Measurements from ENCODE around the gene CLDN6. TPM values are rescaled to one million over a fixed set of nuclear protein-coding genes. Genes with fewer than 3 reads are reported as not detected.
"Not testable (repeated sequence)": the region's sequence is repeated elsewhere in the genome, so short reads cannot be mapped to it uniquely, and the experiment has no call there.

CLDN6 gene, protein sequence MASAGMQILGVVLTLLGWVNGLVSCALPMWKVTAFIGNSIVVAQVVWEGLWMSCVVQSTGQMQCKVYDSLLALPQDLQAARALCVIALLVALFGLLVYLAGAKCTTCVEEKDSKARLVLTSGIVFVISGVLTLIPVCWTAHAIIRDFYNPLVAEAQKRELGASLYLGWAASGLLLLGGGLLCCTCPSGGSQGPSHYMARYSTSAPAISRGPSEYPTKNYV
- total RNA-seq = not detected

DNA sequence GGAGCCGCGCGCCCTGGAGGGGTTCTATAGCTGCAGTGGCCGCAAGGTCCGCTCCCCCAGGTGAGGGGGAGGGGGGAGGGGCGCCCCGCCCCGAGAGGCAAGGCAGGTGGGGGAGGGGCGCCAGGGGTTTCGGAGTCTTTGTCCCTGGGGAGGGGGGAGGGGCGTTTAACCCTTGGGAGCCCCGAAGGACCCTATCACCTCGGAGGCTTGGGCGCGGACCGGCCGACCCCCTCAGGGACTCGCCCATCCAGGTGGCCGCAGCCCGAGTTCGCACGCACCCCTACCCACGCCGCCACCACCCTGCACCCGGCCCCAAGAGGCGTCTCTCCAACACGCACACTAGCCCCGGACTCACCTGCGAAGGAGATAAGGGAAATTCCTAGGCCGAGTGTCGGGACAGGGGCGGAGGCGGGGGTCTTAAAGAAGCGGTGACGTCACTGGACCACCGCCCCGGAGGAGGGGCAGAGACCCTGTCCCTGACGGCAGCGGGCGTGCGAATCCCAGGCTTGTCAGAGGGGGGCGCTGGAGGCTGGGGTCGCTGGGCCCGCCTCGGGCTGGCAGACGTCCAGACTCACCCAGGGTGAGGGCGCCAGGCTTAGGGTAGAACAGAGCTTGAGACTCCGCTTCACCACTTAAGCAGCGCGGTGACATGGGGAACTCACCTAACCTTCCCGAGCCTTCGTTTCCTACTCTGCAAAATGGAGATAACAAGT is at the start of gene CLDN6:
Gene CLDN6, minus strand, starts transcription at position 390 of the 713 bp plus-strand sequence. CDS start 2,162 bp downstream, outside the sequence.
- DNase-seq (ENCODE audit: low spot score) = no peak
- ATAC-seq = no peak
- intact Hi-C loops (cut with DNase I) = no loop called here

DNA sequence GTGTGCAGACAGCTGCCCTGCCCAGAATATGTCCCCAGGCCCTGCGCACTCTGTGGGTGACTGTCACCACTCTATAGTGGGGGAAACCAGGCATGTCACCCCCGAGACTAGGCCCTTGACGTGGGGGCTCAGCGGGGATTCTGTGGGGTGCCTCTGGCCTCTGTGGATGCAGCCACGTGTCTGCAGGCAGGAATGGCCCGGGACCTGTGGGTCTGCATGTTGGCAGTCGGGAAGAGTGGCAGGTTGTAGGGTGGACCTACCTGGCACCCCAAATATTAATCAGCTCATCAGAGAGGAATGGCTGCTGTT is 48.4 kb upstream of the CLDN6 start:
- DNase-seq (ENCODE audit: low spot score) = no peak
- intact Hi-C loops (cut with DNase I) = no loop called here

DNA sequence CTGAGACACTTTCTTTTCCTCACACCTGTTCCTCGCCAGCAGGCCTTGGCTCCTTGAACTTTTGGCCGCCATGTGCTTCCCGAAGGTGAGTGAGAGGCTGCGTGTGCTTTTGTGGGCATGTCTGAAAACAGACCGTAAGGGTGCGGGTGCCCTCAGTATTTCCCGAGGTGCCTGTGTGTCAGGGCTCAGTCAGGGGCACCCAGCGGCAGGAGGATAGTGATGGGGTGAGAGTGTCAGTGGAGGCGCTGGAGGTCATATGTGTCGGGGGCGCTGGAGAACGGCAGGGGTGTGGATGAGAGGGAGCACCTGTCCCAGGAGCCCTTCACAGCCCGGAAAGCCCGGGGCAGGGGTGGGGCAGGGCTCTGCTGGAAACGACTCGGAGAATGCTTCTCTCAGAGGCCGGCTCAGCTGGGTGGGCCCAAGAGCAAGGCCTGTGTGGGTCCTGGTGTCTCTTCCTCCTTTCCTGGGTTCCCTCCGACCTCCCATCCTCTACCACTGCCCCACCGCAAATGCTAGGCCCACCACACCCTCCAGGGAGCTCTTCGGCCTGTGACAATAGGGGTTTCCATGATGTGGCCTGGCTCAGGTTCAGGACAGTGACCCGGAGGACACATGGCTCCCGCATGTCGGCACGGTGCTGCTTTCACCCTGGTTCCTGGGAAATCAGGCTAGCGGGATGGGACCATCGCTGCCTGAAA is 47.9 kb upstream of the CLDN6 start:
- ATAC-seq (no peak), DNase-seq (ENCODE audit: low spot score) (no peak)
- intact Hi-C loops (cut with DNase I) = no loop called here

More for the DNA sequence above, 48.4 kb upstream of the CLDN6 start:
- ATAC-seq = no peak

DNA sequence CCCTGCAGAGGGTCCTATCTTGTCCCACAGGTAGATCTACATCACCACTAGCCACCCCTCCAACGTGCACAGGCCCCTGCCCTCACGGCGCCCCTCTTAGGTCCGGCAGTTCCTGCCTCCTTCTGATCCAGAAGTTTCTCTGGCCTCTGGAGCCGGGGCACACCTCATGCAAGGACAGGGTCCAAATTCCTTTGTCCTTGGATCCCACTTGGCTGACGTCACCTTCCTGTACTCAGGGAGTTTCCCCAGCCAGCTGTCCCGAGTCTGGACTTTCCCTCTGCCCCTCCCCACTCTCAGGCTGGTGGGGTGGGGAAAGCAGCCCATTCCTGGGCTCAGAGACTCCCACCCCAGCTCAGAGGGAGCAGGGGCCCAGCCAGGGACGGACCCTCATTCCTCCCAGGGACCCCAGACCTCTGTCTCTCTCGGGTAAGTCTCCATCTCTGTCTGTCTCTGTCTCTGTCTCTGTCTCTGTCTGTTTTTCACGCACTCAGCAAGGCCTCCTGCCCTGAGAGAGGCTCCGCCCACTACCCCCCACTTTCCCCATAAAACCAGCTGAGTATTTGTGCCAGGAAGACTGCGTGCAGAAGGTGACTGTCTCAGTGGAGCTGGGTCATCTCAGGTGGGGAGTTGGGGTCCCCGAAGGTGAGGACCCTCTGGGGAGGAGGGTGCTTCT is 47.2 kb upstream of the CLDN6 start, which contains the start of gene IL32:
Gene IL32, plus strand, starts transcription at position 572 of the 673 bp plus-strand sequence. CDS start 172 bp downstream, outside the sequence.
- ATAC-seq = peak; percentile 65
- no peak for DNase-seq (ENCODE audit: low spot score)
- intact Hi-C loops (cut with DNase I) = no loop called here

DNA sequence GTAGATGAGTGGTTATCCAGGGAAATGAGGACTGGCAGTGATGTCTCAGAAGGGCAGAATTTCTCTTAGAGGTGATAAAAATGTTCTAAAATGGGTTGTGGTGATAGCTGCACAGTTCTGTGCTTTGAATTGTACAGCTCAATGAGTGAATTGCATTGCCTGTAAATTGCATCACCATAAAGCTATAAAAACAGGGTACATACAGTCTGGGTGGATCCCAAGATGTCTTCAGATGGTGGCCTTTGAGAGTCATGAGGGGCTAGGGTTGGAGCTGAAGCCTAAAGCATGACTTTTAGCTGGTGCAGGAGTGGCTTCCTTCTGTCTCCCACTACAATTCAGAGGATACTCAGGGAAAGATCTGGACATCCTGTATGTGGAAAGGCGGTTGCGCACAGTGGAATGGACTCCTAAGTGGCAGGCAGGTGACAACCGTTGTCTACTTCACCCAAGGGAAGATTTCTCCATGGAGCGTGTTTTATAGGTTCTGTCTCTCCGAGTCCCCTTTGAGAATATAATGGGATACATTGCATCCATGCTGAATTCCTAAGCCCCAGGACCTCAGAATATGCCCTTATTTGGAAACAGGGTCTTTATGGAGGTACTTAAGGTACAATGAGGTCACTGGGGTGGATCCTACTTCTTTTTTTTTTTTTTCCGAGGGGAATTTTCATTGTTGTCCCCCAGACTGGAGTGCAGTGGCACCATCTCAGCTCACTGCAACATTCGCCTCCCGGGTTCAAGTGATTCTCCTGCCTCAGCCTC is 45.8 kb upstream of the CLDN6 start:
- intact Hi-C loops (cut with DNase I) = no loop called here
- no peak for DNase-seq (ENCODE audit: low spot score)
- no peak for ATAC-seq

DNA sequence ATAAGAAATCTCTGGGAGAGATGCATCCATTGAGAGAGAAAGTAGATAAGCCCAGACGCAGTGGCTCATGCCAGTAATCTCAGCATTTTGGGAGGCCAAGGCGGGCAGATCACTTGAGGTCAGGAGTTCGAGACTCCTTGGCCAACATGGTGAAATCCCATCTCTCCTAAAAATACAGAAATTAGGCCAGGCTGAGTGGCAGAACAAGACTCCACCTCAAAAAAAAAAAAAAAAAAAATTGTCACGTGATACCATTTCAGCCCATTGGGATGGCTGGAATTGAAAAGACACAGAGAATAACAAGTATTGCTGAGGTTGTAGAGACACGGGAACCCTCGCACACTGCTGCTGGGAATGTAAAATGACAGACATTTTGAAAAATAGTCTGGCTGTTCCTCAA is 44.6 kb upstream of the CLDN6 start:
- no peak for ATAC-seq
- intact Hi-C loops (cut with DNase I) = no loop called here
- no peak for DNase-seq (ENCODE audit: low spot score)

DNA sequence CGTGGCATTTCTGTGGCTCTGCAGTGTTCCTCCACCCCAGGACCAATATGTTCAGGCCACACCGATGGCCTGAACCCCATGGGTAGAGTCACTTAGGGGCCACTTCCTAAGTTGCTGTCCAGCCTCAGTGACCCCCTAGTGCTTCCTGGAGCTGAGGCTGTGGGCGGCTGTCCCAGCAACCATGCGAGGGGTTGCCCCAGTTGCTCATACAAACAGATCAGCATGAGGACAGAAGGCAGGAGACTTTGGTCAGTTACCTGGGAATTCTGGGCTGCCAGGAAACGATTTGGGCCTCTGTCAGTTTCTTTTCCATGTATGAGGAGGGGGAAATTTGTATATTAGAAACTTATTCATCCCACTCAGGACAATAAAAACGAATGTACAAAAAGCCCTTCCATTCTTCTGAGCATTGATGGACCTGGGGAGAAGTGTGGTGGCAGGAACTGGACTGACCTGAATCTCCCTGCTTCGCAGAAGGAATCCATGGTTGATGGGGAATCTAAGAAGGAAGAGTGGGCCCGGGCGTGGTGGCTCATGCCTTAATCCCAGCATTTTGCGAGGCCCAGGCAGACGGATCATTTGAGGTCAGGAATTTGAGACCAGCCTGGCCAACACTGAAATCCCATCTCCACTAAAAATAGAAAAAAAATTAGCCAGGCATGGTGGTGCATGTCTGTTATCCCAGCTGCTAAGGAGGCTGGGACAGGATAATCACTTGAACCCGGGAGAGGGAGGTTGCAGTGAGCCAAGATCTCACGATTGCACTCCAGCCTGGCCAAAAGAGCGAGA is 42.5 kb upstream of the CLDN6 start:
- DNase-seq (ENCODE audit: low spot score) = no peak
- no peak for ATAC-seq
- intact Hi-C loops (cut with DNase I) = no loop called here

DNA sequence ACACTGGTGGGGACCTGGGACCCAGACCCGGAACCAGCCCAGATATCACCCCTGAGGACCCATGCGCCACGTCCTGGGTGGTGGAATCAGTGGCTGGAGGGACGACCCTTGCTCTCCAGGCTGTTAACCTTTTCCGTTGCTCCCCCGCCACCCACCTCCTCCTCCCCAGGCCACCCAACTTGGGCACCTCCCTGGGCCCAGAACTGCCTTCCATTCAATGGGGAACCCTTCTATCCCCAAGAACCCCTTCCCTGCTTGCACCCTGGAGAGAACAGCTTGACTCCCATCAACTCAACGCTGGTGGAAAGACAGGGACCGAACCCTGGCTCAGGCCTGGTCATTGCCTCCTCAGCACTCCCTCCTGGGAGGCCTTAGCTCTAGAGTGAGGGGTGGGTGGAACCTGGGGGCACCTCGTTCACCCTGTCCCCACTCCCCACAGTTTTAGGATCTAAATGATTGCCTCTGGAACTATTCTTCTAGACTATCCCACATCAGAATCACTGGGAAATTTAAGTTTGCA is 41.8 kb upstream of the CLDN6 start:
- DNase-seq (ENCODE audit: low spot score) (no peak), ATAC-seq (peak; percentile 5)
- intact Hi-C loops (cut with DNase I) = loop anchor here (10.0 kb wide), 2 partner anchors 55 to 105 kb away; partner anchors contain the start of gene ZNF205

DNA sequence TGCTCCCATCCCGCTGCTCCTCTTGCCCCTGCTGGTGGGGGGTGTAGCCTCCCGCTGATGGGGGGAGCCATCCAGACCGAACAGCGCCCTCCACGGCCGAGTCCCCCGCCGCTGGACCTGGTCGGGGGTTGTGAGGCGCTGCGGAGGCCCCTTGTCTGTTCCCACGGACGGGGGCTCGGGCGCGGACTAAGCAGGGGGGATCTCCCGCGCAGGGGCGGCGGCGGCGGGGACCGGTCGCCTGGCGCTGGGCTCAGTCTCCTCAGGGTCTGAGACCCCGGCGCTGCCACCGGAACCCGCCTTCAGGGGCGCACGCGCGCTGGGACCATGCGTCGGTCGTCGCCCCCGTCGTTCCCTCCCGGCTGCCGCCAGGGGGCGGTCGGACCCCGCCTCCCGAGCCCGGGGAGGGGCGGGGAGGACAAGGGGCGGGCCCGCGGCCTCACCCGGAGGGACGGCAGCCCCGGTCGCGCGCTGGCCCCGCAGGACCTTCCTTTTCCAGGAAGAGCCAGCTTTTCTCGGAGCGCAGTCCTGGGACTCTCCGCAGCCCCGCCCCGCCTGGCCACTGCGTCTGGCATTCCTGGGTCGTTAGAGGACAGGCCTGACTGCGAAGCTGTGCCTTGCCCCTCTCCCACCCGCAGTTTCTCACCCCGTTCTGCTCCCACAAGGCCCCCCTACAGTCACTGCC is 41.2 kb upstream of the CLDN6 start:
- peak; percentile 91 for DNase-seq (ENCODE audit: low spot score)
- intact Hi-C loops (cut with DNase I) = loop anchor here (10.0 kb wide), 2 partner anchors 56 to 106 kb away; partner anchors contain the start of gene ZNF205
- ATAC-seq = peak; percentile 92

DNA sequence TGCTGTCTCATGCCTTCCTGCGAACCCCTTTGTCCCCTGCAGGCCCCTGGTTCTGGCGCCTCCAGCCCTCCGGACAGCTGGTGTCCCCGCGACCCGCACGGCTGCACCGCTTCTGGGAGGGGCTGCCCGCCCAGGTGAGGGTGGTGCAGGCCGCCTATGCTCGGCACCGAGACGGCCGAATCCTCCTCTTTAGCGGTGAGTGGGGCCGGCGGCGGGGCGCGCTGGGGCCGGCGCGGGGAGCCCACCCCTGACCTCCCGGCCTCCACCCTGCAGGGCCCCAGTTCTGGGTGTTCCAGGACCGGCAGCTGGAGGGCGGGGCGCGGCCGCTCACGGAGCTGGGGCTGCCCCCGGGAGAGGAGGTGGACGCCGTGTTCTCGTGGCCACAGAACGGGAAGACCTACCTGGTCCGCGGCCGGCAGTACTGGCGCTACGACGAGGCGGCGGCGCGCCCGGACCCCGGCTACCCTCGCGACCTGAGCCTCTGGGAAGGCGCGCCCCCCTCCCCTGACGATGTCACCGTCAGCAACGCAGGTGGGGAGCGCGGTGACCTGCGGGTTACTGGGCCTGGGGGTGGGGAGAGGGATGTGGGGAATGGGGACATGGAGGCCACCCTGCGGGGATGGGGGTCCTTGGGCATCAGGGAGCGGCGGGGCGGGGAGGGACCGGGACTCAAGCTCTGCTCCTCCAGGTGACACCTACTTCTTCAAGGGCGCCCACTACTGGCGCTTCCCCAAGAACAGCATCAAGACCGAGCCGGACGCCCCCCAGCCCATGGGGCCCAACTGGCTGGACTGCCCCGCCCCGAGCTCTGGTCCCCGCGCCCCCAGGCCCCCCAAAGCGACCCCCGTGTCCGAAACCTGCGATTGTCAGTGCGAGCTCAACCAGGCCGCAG is 40.4 kb upstream of the CLDN6 start:
- ATAC-seq = peak; percentile 13
- intact Hi-C loops (cut with DNase I) = loop anchor here (10.0 kb wide), 2 partner anchors 56 to 106 kb away; partner anchors contain the start of gene ZNF205
- DNase-seq (ENCODE audit: low spot score) = no peak

DNA sequence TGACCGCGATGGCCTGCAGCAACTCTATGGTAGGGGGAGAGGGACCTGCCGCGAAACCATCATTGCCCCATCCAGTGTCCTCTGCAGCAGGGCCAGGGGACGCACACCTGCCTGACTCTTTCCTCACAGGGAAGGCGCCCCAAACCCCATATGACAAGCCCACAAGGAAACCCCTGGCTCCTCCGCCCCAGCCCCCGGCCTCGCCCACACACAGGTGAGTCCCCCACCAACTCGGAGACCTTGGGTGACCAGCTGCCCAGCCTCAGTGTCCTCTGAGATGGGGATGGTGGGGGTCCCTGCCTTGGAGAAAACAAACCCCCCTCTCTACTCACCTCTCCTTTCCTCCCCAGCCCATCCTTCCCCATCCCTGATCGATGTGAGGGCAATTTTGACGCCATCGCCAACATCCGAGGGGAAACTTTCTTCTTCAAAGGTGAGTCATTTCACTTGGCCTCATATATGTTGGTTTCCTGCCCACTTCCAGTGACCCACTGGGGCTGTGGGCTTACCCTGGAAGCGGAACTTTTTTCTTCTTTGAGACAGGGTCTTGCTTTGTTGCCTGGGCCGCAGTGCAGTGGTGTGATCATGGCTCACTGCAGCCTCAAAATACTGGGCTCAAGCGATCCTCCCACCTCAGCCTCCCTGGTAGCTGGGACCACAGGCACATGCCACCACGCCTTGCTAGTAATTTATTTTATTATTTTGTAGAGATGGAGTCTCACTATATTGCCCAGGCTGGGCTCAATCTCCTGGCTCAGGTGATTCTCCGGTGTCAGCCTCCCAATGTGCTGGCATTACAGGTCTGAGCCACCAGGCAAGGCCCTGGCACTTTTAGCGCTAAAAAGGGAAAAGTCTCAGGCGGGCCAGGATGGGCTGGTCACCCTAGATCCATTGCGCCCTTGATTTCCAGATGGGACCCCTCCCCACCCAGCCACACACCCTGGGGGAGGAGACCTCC is 39.5 kb upstream of the CLDN6 start:
- DNase-seq (ENCODE audit: low spot score) (no peak), ATAC-seq (no peak)
- intact Hi-C loops (cut with DNase I) = loop anchor here (10.0 kb wide), 2 partner anchors 57 to 107 kb away; partner anchors contain the start of gene ZNF205

DNA sequence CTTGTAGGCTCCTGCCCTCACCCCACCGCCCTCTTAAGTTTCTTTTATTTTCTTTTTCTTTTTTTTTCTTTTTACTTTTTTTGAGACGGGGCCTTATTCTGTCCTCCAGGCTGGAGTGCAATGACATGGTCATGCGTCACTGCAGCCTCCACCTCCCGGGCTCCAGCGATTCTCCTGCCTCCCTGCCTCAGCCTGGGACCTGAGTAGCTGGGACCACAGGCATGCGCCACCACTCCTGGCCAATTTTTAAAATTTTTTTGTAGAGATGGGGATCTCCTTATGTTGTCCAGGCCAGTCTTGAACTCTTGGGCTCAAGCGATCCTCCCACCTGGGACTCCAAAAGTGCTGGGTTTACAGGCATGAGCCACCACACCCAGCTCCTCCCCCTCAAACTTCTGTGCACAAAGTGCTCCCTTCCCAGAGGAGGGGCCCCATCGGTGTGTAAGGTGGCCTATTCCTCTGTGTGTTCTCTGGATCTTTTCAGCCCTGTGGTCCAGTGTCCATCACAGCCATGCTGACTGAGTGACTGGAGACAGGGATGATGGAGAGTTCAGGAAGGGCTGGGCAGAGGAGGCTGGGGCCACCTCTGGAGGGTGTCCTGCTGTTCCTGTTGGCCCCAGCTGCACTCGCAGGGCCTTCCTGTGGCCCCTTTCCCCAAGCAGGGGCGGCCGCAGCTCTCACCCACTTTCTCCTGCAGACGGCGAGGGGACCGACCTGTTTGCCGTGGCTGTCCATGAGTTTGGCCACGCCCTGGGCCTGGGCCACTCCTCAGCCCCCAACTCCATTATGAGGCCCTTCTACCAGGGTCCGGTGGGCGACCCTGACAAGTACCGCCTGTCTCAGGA is 38.6 kb upstream of the CLDN6 start:
- no peak for DNase-seq (ENCODE audit: low spot score)
- intact Hi-C loops (cut with DNase I) = loop anchor here (10.0 kb wide), 2 partner anchors 58 to 108 kb away; partner anchors contain the start of gene ZNF205
- no peak for ATAC-seq

DNA sequence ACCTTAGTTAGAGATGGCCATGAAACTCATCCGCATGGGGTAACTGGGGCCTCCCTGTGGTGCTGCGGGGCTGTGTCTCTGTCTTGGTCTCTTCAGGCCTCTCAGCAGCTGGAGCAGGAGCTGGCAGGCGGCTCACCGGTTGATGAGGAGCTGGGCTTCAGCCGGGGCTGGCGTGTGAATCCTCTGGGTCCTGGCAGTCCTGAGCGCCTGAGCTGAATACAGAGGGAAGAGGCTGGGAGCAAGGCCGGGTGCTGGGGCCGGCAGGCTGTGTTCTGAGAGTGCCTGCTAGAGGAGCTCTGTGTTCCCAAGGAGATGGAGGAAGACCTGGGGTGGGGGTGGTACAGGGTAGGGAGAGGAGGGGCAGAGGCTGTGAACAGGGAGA is 37.7 kb upstream of the CLDN6 start:
- not testable (repeated sequence) for ATAC-seq; DNase-seq (ENCODE audit: low spot score)
- intact Hi-C loops (cut with DNase I) = loop anchor here (10.0 kb wide), 2 partner anchors 59 to 109 kb away; partner anchors contain the start of gene ZNF205

All from sciatic nerve (tissue), 2 donors.